ENCODE measurements around the gene EP400.

The EP400 gene

DNA sequence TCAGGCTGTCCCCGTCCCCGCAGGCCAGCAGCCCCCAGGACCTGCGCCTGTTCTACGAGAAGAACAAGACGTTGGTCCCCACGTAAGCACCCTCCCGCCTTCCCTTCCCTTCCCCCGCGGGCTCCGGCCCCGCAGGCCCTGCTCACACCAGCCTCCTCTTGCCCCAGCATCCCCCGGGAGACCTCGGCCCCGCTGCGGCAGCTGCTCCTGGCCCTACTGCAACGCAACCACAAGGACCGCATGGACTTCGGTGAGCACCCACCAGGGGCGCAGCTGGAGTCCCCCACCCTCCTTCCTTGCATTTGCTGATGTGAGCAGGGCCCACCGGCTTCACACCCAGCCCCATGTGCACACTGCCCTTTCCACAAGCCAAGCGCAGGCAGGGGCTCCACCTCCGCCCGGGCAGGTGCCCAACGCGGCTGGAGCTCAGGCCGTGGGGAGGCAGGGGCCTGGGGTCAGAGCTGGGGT lies 40.0 kb upstream of the EP400 start:
- no peaks in the 10 kb centered on the region for H3K27me3 Mint-ChIP-seq
- no peaks in the 10 kb centered on the region for H3K9me3 Mint-ChIP-seq
- peaks cover 4% of the 10 kb centered on the region for H3K4me1 Mint-ChIP-seq
- H3K36me3 Mint-ChIP-seq (ENCODE audit: low read depth) = no peaks in the 10 kb centered on the region
- DNase-seq (no peak), ATAC-seq (no peak)
- no peak overlapping the region for H3K4me3 Mint-ChIP-seq
- H3K27ac Mint-ChIP-seq = no peak overlapping the region

DNA sequence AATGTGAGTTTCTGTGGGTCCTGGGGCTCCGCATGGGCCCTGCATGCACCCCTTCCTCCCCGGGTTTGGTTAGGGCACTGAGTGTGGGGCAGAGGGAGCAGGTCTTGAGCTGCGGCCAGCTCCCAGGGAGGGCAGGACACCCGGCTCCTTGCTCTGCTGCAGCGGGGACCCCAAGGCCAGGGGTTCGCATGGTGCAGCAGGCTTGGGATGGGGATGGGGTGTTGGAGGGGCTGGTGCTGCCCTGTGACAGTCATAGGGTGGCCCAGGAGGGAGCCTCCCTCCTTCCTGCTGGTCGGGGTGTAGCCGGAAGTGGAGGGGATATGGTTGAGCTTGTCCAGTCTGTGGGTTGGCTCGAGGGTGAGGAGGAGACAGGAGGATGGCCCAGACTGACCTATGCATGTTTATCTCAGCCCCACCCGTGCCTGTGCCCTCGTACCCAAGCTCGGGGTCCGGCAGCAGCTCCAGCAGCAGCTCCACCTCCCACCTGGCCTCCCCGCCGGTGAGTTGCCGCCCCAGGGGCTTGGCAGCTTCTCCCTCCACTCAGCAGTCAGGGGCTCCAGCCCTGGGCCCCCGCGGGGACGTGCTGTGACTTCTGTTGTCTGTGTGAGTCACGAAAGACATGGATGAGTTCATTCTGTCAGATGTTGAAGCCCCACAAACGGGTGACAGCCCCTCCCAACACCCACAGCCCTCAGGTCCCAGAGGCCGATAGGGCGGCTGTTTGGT lies 39.3 kb upstream of the EP400 start:
- H3K27ac Mint-ChIP-seq = no peak overlapping the region
- H3K27me3 Mint-ChIP-seq = no peaks in the 10 kb centered on the region
- H3K4me1 Mint-ChIP-seq = peaks cover 4% of the 10 kb centered on the region
- H3K36me3 Mint-ChIP-seq (ENCODE audit: low read depth) = no peaks in the 10 kb centered on the region
- no peak overlapping the region for H3K4me3 Mint-ChIP-seq
- ATAC-seq = no peak
- no peaks in the 10 kb centered on the region for H3K9me3 Mint-ChIP-seq
- DNase-seq = no peak

DNA sequence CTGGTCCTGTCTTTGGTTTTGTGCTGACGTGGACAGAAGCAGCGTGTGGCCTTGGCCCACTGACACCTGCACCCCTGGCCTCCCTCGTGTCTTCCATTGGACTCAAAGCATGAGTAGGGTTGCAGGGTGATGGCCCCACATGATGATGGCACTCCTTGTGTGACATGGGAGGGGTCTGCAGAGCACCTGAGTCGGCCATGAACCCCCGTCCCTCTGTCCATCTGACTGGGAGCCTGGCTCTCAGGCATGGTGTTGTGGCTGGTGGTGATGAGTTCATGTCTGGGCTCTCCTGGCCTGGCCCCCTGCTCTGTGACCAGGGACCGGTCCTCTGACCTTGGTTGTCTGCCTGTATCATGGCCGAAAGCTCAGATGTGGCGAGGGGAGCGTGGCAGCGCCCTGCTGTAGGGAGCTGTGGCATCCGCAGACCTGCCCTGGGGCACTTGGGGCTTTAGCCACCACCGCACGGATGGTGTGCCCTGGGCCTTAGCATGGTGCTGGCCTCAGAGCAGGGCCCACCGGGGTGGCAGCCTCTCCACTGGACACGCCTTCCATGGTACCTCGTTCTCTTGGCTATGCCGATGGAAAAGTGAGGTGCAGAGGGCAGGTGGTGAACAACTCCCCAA lies 38.6 kb upstream of the EP400 start:
- H3K27ac Mint-ChIP-seq = no peak overlapping the region
- H3K9me3 Mint-ChIP-seq = no peaks in the 10 kb centered on the region
- H3K4me3 Mint-ChIP-seq = no peak overlapping the region
- DNase-seq = no peak
- H3K27me3 Mint-ChIP-seq = no peaks in the 10 kb centered on the region
- no peaks in the 10 kb centered on the region for H3K36me3 Mint-ChIP-seq (ENCODE audit: low read depth)
- H3K4me1 Mint-ChIP-seq = no peaks in the 10 kb centered on the region
- ATAC-seq = no peak

DNA sequence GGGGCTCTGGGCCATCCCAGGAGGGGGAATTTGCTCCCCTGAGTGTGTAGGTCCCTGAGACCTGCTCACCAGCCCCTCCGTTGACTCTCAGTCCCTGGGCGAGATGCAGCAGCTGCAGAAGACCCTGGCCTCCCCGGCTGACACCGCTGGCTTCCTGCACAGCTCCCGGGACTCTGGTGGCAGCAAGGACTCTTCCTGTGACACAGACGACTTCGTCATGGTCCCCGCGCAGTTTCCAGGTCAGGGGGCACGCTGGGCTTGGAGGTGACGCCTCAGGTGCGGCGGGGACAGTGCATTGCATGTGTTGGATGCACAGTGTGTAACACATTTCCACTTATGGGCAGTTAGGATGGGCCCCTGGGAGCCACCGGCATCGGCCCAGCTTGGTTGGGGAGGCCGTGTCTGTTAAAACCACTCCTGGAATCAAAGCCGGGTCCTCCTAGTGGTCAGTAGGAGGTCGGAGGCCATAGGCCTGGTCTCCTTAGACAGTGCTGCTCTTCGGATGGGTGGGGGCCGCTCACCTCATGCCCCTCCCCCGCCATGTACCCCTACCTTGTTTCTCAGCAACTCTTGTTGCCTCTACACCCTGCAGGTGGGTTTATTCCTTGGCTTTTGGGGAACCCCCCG lies 37.8 kb upstream of the EP400 start:
- DNase-seq (no peak), ATAC-seq (no peak)
- Mint-ChIP-seq H3K4me1 (no peaks in the 10 kb centered on the region), H3K4me3 (no peak overlapping the region), H3K9me3 (no peaks in the 10 kb centered on the region), H3K27me3 (no peaks in the 10 kb centered on the region), H3K36me3 (ENCODE audit: low read depth) (no peaks in the 10 kb centered on the region), H3K27ac (no peak overlapping the region)

DNA sequence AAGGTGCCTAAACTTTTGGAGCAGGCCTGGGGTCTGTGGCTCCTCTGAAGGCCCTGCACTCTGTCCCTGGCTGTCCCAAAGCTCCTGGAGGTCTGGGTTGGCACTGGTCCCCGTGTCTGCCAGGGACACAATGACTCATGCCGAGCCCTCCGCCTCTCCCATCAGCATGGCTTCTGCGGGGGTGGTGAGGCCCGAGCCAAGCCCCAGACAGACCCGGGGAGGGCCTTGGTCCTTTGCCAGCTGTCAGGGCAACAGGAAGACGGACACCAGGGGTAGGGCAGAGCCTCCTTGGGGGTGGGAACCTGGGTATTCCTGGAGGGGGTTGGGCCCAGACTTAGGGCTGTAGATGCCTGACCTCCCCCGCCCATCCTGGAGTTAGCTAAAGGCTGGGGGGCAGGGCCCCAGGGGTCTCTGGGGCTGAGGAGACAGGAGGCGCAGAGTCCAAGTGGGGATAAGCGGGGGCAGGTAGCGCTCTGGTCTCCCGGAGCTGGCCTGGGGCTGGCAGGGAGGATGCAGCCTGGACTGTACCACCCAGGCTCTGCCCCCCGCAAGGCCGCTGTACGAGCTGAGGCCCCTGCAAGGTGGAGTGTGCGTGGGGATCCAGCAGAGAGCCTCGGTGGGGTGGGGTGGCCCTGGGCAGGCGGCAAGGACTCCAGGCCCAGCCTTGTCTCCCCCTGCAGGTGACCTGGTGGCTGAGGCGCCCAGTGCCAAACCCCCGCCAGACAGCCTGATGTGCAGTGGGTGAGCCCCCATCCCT lies 37.0 kb upstream of the EP400 start:
- ATAC-seq = peak; percentile 7
- no peak overlapping the region for H3K27ac Mint-ChIP-seq
- no peak for DNase-seq
- H3K4me1 Mint-ChIP-seq = no peaks in the 10 kb centered on the region
- H3K4me3 Mint-ChIP-seq = no peak overlapping the region
- H3K27me3 Mint-ChIP-seq = no peaks in the 10 kb centered on the region
- H3K9me3 Mint-ChIP-seq = no peaks in the 10 kb centered on the region
- no peaks in the 10 kb centered on the region for H3K36me3 Mint-ChIP-seq (ENCODE audit: low read depth)

DNA sequence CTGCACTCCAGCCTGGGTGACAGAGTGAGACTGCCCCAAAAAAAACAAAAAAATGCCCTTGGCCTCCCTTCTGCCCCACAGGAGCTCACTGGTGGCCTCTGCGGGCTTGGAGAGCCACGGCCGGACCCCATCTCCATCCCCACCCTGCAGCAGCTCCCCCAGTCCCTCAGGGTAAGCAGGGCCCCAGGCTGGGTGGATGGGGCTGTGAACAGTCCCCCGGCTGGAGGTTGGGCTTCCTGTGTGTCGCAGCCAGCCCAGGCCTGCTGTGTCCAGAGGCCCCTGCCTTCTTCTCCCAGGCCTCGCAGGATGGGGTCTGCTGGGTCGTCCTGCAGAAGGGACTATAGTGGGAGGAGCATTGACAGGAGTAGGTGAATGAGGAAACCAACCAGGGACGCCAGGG lies 36.1 kb upstream of the EP400 start:
- Mint-ChIP-seq H3K4me3 (no peak overlapping the region), H3K27me3 (no peaks in the 10 kb centered on the region)
- no peak for ATAC-seq

DNA sequence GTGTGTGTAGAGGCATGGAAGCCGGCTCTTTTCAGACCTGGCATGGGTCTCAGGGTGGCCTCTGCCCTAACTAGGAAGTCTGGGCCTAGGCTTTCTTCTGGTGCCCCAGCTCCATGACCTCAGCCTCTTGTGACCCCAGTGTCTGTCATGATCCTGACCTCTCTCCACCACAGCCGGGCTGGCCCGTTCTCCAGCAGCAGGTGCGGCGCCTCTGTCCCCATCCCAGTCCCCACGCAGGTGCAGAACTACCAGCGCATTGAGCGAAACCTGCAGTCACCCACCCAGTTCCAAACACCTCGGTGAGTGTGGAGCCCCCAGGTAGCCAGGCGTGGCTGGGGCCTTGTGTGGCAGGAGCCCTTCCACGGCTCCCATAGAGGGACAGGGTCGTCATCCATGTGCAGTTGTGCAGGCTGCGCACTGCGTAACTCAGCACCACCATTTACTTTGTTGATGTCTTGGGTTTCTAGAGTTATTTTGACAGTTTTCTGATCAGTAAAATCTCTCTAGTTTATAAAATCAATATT lies 35.5 kb upstream of the EP400 start:
- H3K4me1 Mint-ChIP-seq = no peaks in the 10 kb centered on the region
- H3K27ac Mint-ChIP-seq = no peak overlapping the region
- ATAC-seq (no peak), DNase-seq (no peak)
- H3K36me3 Mint-ChIP-seq (ENCODE audit: low read depth) = no peaks in the 10 kb centered on the region
- H3K4me3 Mint-ChIP-seq = no peak overlapping the region
- no peaks in the 10 kb centered on the region for H3K27me3 Mint-ChIP-seq
- H3K9me3 Mint-ChIP-seq = no peaks in the 10 kb centered on the region

More for the DNA sequence above, 36.1 kb upstream of the EP400 start:
- Mint-ChIP-seq H3K9me3 (no peaks in the 10 kb centered on the region), H3K4me1 (no peaks in the 10 kb centered on the region), H3K27ac (no peak overlapping the region), H3K36me3 (ENCODE audit: low read depth) (no peaks in the 10 kb centered on the region)
- no peak for DNase-seq

DNA sequence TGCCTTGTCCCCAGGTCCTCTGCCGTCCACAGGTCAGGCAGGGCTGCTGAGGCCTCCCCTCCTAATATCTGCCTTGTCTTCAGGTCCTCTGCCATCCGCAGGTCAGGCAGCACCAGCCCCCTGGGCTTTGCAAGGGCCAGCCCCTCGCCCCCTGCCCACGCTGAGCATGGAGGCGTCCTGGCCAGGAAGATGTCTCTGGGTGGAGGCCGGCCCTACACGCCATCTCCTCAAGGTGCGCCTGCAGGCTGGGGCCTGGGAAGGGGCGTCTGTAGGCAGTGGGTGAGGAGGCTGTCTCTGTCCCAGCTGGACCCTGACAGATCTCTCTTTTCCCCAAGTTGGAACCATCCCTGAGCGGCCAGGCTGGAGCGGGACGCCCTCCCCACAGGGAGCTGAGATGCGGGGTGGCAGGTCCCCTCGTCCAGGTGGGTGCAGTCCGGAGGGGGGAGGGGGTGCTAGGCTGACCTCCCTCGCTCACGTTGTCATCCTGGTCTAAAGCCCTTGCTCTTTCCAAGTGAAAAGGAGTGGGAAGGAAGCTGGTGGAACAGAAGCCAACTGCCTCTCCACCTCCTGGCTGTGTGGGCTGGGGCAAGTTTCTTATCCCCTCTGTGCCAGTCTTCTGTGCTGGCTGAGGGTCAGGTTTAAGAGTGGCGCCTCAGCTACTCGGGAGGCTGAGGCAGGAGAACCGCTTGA lies 34.6 kb upstream of the EP400 start:
- Mint-ChIP-seq H3K36me3 (ENCODE audit: low read depth) (no peaks in the 10 kb centered on the region), H3K27ac (no peak overlapping the region), H3K4me3 (no peak overlapping the region), H3K27me3 (no peaks in the 10 kb centered on the region), H3K9me3 (no peaks in the 10 kb centered on the region), H3K4me1 (no peaks in the 10 kb centered on the region)
- DNase-seq = no peak
- ATAC-seq = no peak

DNA sequence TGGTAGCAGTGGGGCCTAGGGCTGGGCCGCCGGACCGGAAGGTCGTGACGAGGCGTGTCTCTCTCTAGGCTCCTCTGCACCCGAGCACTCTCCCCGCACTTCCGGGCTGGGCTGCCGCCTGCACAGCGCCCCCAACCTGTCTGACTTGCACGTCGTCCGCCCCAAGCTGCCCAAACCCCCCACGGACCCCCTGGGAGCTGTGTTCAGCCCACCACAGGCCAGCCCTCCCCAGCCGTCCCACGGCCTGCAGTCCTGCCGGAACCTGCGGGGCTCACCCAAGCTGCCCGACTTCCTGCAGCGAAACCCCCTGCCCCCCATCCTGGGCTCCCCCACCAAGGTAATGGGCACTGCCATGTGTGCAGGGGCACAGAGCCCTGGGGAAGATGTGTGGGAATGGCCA lies 33.9 kb upstream of the EP400 start:
- Mint-ChIP-seq H3K9me3 (no peaks in the 10 kb centered on the region), H3K4me1 (no peaks in the 10 kb centered on the region), H3K27ac (no peak overlapping the region), H3K27me3 (no peaks in the 10 kb centered on the region), H3K36me3 (ENCODE audit: low read depth) (no peaks in the 10 kb centered on the region), H3K4me3 (no peak overlapping the region)
- DNase-seq = no peak
- ATAC-seq = no peak

DNA sequence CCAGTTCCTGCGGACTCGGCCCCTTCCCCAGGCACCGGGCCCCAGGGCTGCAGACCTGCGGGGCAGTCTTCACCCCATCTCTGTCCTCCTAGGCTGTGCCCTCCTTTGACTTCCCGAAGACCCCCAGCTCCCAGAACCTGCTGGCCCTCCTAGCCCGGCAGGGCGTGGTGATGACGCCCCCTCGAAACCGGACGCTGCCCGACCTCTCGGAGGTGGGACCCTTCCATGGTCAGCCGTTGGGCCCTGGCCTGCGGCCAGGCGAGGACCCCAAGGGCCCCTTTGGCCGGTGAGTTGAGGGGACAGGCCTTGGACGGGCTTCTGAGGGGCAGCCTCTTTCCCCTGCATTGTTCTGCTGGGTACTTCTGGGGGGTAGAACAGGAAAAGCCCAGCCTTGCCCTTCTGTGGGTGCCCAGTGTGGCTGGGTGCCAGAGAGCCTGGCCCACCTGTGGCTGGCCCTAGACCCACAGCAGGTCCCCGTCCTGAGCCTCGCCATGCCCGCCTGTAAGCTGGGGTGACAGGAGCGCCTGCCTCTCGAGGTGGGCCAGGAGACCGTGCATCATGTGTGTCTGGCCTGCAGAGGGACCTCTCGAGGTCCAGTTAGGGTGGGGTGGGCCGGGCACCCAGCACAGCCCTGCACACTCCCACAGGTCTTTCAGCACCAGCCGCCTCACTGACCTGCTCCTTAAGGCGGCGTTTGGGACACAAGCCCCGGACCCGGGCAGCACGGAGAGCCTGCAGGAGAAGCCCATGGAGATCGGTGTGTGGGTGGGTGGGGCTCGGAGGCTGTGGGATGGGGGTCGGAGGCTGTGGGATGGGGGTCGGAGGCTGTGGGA lies 33.2 kb upstream of the EP400 start:
- no peaks in the 10 kb centered on the region for H3K4me1 Mint-ChIP-seq
- H3K27me3 Mint-ChIP-seq = no peaks in the 10 kb centered on the region
- no peaks in the 10 kb centered on the region for H3K36me3 Mint-ChIP-seq (ENCODE audit: low read depth)
- H3K9me3 Mint-ChIP-seq = no peaks in the 10 kb centered on the region
- DNase-seq = no peak
- ATAC-seq = no peak
- no peak overlapping the region for H3K27ac Mint-ChIP-seq
- H3K4me3 Mint-ChIP-seq = no peak overlapping the region

DNA sequence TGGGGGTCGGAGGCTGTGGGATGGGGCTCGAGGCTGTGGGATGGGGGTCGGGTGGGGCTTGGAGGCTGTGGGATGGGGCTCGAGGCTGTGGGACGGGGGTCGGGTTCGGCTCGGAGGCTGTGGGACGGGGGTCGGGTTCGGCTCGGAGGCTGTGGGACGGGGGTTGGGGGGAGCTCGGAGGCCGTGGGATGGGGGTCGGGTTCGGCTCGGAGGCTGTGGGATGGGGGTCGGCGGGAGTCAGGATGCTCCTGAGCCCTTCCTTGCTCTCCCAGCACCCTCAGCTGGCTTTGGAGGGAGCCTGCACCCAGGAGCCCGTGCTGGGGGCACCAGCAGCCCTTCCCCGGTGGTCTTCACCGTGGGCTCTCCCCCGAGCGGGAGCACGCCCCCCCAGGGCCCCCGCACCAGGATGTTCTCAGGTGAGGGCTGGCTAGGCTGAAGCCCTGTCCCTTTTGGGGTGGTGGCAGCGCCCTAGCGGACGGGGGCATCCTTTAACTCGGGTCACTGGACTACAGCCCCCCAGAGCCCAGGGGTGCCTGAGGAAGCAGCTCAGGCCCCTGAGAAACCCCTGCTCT lies 32.5 kb upstream of the EP400 start:
- Mint-ChIP-seq H3K27ac (no peak overlapping the region), H3K36me3 (ENCODE audit: low read depth) (no peaks in the 10 kb centered on the region), H3K27me3 (no peaks in the 10 kb centered on the region), H3K4me1 (no peaks in the 10 kb centered on the region), H3K4me3 (no peak overlapping the region), H3K9me3 (no peaks in the 10 kb centered on the region)
- no peak for ATAC-seq
- DNase-seq = peak; percentile 18

DNA sequence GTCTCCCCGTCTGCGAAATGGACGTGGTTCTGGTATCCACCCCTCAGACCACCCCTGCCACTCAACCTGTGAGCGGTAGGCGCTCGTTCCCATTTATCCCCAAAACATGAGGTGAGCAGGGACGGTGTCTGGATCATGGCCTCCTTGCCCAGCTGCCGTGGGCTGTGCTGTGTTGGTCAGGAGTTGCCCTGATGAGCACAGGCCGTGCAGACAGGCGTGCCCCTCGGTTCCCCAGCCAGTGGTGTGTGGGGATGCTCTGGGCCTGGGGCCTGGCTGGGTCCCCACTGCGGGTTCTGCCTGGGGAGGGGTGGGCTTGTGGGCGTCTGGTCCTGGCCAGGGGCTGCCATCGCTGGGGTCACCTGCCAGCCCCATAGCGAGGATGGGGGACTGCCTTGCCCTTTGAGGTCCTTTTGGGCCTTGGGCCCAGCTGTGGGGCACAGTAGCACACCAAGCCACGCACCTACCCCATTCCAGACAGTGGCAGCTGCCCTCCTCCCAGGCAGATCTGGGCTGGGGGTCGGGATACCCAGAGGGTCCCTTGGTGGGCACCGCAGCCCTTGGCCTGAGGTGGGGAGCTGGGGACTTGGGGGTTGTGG lies 31.9 kb upstream of the EP400 start:
- no peak overlapping the region for H3K4me3 Mint-ChIP-seq
- no peak overlapping the region for H3K27ac Mint-ChIP-seq
- H3K4me1 Mint-ChIP-seq = no peaks in the 10 kb centered on the region
- H3K36me3 Mint-ChIP-seq (ENCODE audit: low read depth) = no peaks in the 10 kb centered on the region
- no peak for DNase-seq
- H3K27me3 Mint-ChIP-seq = no peaks in the 10 kb centered on the region
- no peak for ATAC-seq
- H3K9me3 Mint-ChIP-seq = no peaks in the 10 kb centered on the region

Measured in activated naive CD8-positive, alpha-beta T cell treated with anti-CD3 and anti-CD28 coated beads, Interleukin-2, amount 50 U/mL, for 24 hours (primary cell).